Esophagus muscularis mucosa (tissue), 3 donors: ENCODE measurements around the gene TRPC3.

Experiments used
- CTCF ChIP-seq, 3 experiments: fragments of 200-600 bp in 2 of 3; fragments of 450-650 bp in 1 of 3; sonication (generic) in 2 of 3; IDR thresholded peaks; one replicate each; pipeline ENCODE4 v1.5.1; 2017 to 2019; ENCODE audit warnings: antibody characterized with exemption in 3 of 3, mild to moderate bottlenecking in 2 of 3, moderate library complexity in 1 of 3
- POLR2A ChIP-seq: fragments of 450-650 bp; IDR thresholded peaks from one replicate; pipeline ENCODE4 v1.6.1; 2017; ENCODE audit warnings: antibody characterized with exemption, moderate library complexity, mild to moderate bottlenecking, low read depth
- POLR2AphosphoS5 ChIP-seq, 2 donors: sonication (generic); formaldehyde crosslinking; IDR thresholded peaks; one replicate each; pipeline ENCODE4 v1.6.1; 2017; ENCODE audit warnings: antibody characterized with exemption in 2 of 2

GRCh38 chr4:121838136-121838535 lies 113.7 kb downstream of the TRPC3 start:
- no peak for TF ChIP-seq CTCF (IDR thresholded peaks at IDR 0.05)
- no peak for TF ChIP-seq POLR2AphosphoS5 (IDR thresholded peaks at IDR 0.05)
- no peak for TF ChIP-seq POLR2A
